Heart left ventricle (tissue), 16 donors: Measurements from ENCODE around the gene KHK. TPM values are rescaled to one million over a fixed set of nuclear protein-coding genes. Genes with fewer than 3 reads are reported as not detected.

ENCODE experiments used
- ATAC-seq, 4 donors: fragments of 200-7000 bp; cut with Tn5 transposase; one replicate each; pipeline ENCODE4 v1.9.1; 2020 to 2022; ENCODE audit warnings: moderate library complexity in 4 of 4, mild to moderate bottlenecking in 3 of 4, moderate number of reproducible peaks in 1 of 4
- DNase-seq, 5 donors: peaks; one replicate each; pipeline ENCODE4 v3.0.0-alpha.2; 2020
- H3K27ac ChIP-seq, 12 donors: fragments of 200-600 bp; sonication (generic) in 4 of 12; one replicate each; pipeline versions ENCODE4 v1.5.0 to v1.8.0; 2016 to 2022; ENCODE audit warnings: mild to moderate bottlenecking in 2 of 12
- H3K27me3 ChIP-seq, 9 donors: fragments of 200-600 bp; sonication (generic) in 2 of 9; one replicate each; pipeline versions ENCODE4 v1.5.1 to v1.8.0; 2016 to 2022; ENCODE audit warnings: mild to moderate bottlenecking in 3 of 9
- H3K36me3 ChIP-seq, 9 donors: fragments of 200-600 bp; sonication (generic) in 2 of 9; one replicate each; pipeline versions ENCODE4 v1.5.0 to v1.8.0; 2018 to 2022; ENCODE audit warnings: mild to moderate bottlenecking in 2 of 9
- H3K4me1 ChIP-seq, 12 donors: fragments of 200-600 bp; sonication (generic) in 4 of 12; one replicate each; pipeline versions ENCODE4 v1.5.0 to v1.8.0; 2016 to 2022; ENCODE audit warnings: mild to moderate bottlenecking in 3 of 12
- H3K4me3 ChIP-seq, 12 donors: fragments of 200-600 bp; sonication (generic) in 4 of 12; one replicate each; pipeline versions ENCODE4 v1.5.0 to v1.8.0; 2017 to 2022; ENCODE audit warnings: mild to moderate bottlenecking in 9 of 12, moderate library complexity in 4 of 12
- H3K9me3 ChIP-seq, 12 donors: fragments of 200-600 bp; sonication (generic) in 4 of 12; one replicate each; pipeline versions ENCODE4 v1.5.0 to v1.8.0; 2016 to 2022; ENCODE audit warnings: mild to moderate bottlenecking in 1 of 12
- POLR2A ChIP-seq, 2 donors: fragments of 450-650 bp; IDR thresholded peaks; one replicate each; pipeline ENCODE4 v1.6.1; 2017; ENCODE audit warnings: antibody characterized with exemption in 2 of 2, mild to moderate bottlenecking in 2 of 2, moderate library complexity in 2 of 2
- WGBS, 4 donors: extraction: QIAGEN DNeasy Blood & Tissue Kit in 2 of 4; methylation state at CpG; one replicate each; pipeline versions ENCODE4 v1.1.5 to v1.1.7; 2013 to 2018; 5-methylcytosine and 5-hydroxymethylcytosine counted together
- intact Hi-C, 10 donors: fragments of 100-400 bp; cut with DNase I; formaldehyde crosslinking; loops; one replicate each; pipeline versions ENCODE4 v1.11.1 to v1.14.2; 2022
- polyA plus RNA-seq, 2 donors: library from polyadenylated mRNA; stranded (reverse); fragments of 200-250 nt; gene quantifications; one replicate each; pipeline ENCODE4 v1.2.3, GENCODE V29; 2013
- total RNA-seq, 9 donors: library from RNA; depleted of rRNA in 2 of 9; stranded (reverse); fragments of >200 nt in 2 of 9; fragmentation: NEBNext Ultra II Directional in 3 of 9; extraction: Animal tissue kit (Norgen Biotek cat#: 25700) in 3 of 9; gene quantifications; one replicate each; pipeline versions ENCODE4 v1.1.0 to v1.2.4, GENCODE V29; 2016 to 2023
- TF ChIP-seq, protein P1 (sequence below), 12 donors: fragments of 200-600 bp; sonication (generic) in 4 of 12; IDR thresholded peaks; one replicate each; pipeline versions ENCODE4 v1.5.0 to v1.8.0; 2018 to 2022; ENCODE audit warnings: antibody characterized with exemption in 12 of 12, mild to moderate bottlenecking in 5 of 12
- donor health status: ischemic (EF 13 %, LVEDD 7.1; RV severe dilation, severe dysfunction).
- donor health status: healthy with polysubstance abuse.
- donor health status: DM: no; HTN: yes; CAD: no.
- donor health status: DM: no; HTN: no; CAD: no.
- donor health status: ischemic (EF 25% LVEDD 6.9; RV normal size, moderate dysfunction).
- donor health status: ischemic (EF 25% LVEDD 5.7; RV mildly dilated, moderate dysfunction).
- donor health status: healthy.
- donor health status: DM: yes; HTN: yes; CAD: no.
- donor health status: ischemic (EF 35%, LVEDD 5.7; RV mildly dilated, moderate dysfunction).
- donor health status: nonischemic (EF 11% LVEDD 7.7; RV severe dilation, severe dysfunction).
- donor health status: DM: yes; HTN: yes; CAD: no.
- donor health status: PGD.
- donor health status: ischemic (EF 29% LVEDD 5.4; RV normal size, mild dysfunction).
- donor health status: nonischemic (EF 23%, LVEDD 6.1; RV moderate dilation, normal function).

Gene KHK
- total and polyA plus RNA-seq, 11 donors = 0.89 to 3.9 (median 1.8) TPM

DNA sequence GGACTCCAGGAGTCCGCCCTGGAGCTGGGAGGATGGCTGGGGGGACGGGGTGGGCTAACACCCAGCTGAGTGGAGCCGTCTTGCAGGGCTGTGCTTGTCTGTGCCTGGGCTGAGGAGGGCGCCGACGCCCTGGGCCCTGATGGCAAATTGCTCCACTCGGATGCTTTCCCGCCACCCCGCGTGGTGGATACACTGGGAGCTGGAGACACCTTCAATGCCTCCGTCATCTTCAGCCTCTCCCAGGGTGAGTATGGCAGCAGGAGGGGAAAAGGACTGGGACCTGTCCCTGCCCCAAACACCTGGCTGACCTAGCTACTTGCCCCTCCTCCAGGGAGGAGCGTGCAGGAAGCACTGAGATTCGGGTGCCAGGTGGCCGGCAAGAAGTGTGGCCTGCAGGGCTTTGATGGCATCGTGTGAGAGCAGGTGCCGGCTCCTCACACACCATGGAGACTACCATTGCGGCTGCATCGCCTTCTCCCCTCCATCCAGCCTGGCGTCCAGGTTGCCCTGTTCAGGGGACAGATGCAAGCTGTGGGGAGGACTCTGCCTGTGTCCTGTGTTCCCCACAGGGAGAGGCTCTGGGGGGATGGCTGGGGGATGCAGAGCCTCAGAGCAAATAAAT lies 12.9 kb downstream of the KHK start:
- H3K4me1 ChIP-seq = peaks cover 0 to 20% (median 8%) of the 10 kb centered on the region in 12 donors
- H3K27me3 ChIP-seq = peaks cover 0 to 6% (median 0%) of the 10 kb centered on the region in 9 donors
- no peak overlapping the region for H3K4me3 ChIP-seq
- intact Hi-C loops = loop anchor here (2.0 to 10.0 kb wide), 11 partner anchors 27 to 255 kb away; partner anchors contain the start of genes TRIM54 (in 4 of the 10), DNAJC5G (in 1 of the 10) and DPYSL5 (in 1 of the 10)
- no peaks in the 10 kb centered on the region for H3K36me3 ChIP-seq
- H3K9me3 ChIP-seq = no peaks in the 10 kb centered on the region
- WGBS, 4 donors = 90 to 93% (median 91%) methylated on average over 12 to 19 of the region's 19 CpGs
- no peak for ATAC-seq
- DNase-seq = no peak
- no peak for TF ChIP-seq POLR2A (IDR thresholded peaks at IDR 0.05)
- TF ChIP-seq, protein P1, sequence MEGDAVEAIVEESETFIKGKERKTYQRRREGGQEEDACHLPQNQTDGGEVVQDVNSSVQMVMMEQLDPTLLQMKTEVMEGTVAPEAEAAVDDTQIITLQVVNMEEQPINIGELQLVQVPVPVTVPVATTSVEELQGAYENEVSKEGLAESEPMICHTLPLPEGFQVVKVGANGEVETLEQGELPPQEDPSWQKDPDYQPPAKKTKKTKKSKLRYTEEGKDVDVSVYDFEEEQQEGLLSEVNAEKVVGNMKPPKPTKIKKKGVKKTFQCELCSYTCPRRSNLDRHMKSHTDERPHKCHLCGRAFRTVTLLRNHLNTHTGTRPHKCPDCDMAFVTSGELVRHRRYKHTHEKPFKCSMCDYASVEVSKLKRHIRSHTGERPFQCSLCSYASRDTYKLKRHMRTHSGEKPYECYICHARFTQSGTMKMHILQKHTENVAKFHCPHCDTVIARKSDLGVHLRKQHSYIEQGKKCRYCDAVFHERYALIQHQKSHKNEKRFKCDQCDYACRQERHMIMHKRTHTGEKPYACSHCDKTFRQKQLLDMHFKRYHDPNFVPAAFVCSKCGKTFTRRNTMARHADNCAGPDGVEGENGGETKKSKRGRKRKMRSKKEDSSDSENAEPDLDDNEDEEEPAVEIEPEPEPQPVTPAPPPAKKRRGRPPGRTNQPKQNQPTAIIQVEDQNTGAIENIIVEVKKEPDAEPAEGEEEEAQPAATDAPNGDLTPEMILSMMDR (IDR thresholded peaks at IDR 0.05) = no peak
- H3K27ac ChIP-seq = no peak overlapping the region

DNA sequence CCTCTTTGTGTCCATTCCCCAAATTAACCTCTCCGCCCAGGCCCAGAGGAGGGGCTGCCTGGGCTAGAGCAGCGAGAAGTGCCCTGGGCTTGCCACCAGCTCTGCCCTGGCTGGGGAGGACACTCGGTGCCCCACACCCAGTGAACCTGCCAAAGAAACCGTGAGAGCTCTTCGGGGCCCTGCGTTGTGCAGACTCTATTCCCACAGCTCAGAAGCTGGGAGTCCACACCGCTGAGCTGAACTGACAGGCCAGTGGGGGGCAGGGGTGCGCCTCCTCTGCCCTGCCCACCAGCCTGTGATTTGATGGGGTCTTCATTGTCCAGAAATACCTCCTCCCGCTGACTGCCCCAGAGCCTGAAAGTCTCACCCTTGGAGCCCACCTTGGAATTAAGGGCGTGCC lies 13.5 kb downstream of the KHK start:
- no peaks in the 10 kb centered on the region for H3K9me3 ChIP-seq
- intact Hi-C loops = loop anchor here in 2 of 10 donors (5.0 to 10.0 kb wide), 2 partner anchors 182 to 205 kb away; partner anchors contain the start of genes TRIM54 (in 1 of the 2) and UCN (in 1 of the 2)
- TF ChIP-seq, protein P1 (IDR thresholded peaks at IDR 0.05) = no peak
- no peak for TF ChIP-seq POLR2A (IDR thresholded peaks at IDR 0.05)
- DNase-seq = no peak
- H3K27ac ChIP-seq = no peak overlapping the region
- ATAC-seq = no peak
- H3K36me3 ChIP-seq = no peaks in the 10 kb centered on the region
- peaks cover 0 to 20% (median 8%) of the 10 kb centered on the region in 12 donors for H3K4me1 ChIP-seq
- peaks cover 0 to 6% (median 0%) of the 10 kb centered on the region in 9 donors for H3K27me3 ChIP-seq
- H3K4me3 ChIP-seq = no peak overlapping the region
- 87 to 89% (median 87%) methylated on average over 10 of the region's 10 CpGs for WGBS, 4 donors

DNA sequence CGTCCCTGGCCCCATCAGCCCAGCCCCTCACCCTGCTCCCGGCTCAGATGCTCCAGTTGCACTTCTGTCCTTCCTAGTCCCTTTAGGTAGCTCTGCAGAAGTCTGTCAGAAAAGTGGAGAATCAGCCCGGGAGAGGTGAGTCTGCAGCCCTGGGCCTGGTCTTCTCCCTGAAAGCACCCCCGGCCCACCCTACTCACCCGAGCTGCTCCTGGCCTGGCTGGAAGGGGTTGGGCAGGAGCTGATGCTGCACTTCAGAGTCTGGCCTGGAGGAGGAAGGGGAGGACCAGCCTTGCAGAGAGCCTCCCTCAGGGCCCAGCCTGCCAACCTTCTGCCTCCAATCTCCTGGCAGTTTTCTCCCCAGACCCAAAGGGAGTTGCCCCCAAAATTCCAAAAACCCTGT lies 15.8 kb downstream of the KHK start:
- TF ChIP-seq, protein P1 (IDR thresholded peaks at IDR 0.05) = no peak
- TF ChIP-seq POLR2A (IDR thresholded peaks at IDR 0.05) = no peak
- ATAC-seq = no peak
- no peaks in the 10 kb centered on the region for H3K36me3 ChIP-seq
- 77 to 85% (median 78%) methylated on average over 3 to 5 of the region's 5 CpGs for WGBS, 4 donors
- no peak overlapping the region for H3K4me3 ChIP-seq
- peaks cover 0 to 2% (median 0%) of the 10 kb centered on the region in 12 donors for H3K4me1 ChIP-seq
- no peak overlapping the region for H3K27ac ChIP-seq
- peaks cover 0 to 7% (median 0%) of the 10 kb centered on the region in 9 donors for H3K27me3 ChIP-seq
- no peaks in the 10 kb centered on the region for H3K9me3 ChIP-seq
- no peak for DNase-seq
- intact Hi-C loops = loop anchor here in 2 of 10 donors (5.0 to 10.0 kb wide), 2 partner anchors 180 to 202 kb away; partner anchors contain the start of genes TRIM54 (in 1 of the 2) and UCN (in 1 of the 2)

- intact Hi-C loops = loop anchor here in 1 of 10 donors (10.0 kb wide), 1 partner anchor 199 kb away; the partner anchor contains the start of gene UCN
- no peaks in the 10 kb centered on the region for H3K36me3 ChIP-seq
- H3K27ac ChIP-seq = no peak overlapping the region
- H3K4me3 ChIP-seq = no peak overlapping the region
- no peak for TF ChIP-seq POLR2A (IDR thresholded peaks at IDR 0.05)
- TF ChIP-seq, protein P1 (IDR thresholded peaks at IDR 0.05) = no peak
- H3K9me3 ChIP-seq = no peaks in the 10 kb centered on the region
- H3K27me3 ChIP-seq = peaks cover 0 to 7% (median 0%) of the 10 kb centered on the region in 9 donors
- no peak for DNase-seq
- 62 to 79% (median 75%) methylated on average over 3 of the region's 3 CpGs for WGBS, 4 donors
- no peaks in the 10 kb centered on the region for H3K4me1 ChIP-seq
- no peak for ATAC-seq
Observed at GRCh38 chr2:27105981-27106380, 19.4 kb downstream of the KHK start.
